SK-N-MC (cell line): ENCODE measurements around the gene ZC3H15.

Experiments used
- FOXP2 ChIP-seq: optimal IDR thresholded peaks from 2 replicates; pipeline ENCODE3; 2011; ENCODE audit warnings: mild to moderate bottlenecking, moderate library complexity; ENCODE audit not compliant: insufficient read depth; ENCODE audit errors: extremely low read length, control extremely low read depth
- POLR2AphosphoS5 ChIP-seq: IDR thresholded peaks from 2 replicates; pipeline ENCODE4 v1.6.1; 2012; ENCODE audit warnings: mild to moderate bottlenecking, low read depth, low read length, borderline replicate concordance

GRCh38 chr2:186493564-186494085 lies 7.6 kb downstream of the ZC3H15 start:
- TF ChIP-seq FOXP2 (no peak), POLR2AphosphoS5 (no peak)
